Sigmoid colon (tissue), 4 donors: Measurements from ENCODE around the gene ATG14.

ENCODE experiments used
- CTCF ChIP-seq, 4 experiments: fragments of 450-650 bp in 3 of 4; fragments of 200-600 bp in 1 of 4; IDR thresholded peaks; one replicate each; pipeline ENCODE4 v1.5.1; 2016 to 2019; ENCODE audit warnings: antibody characterized with exemption in 4 of 4, mild to moderate bottlenecking in 3 of 4, moderate library complexity in 2 of 4
- EP300 ChIP-seq, 4 donors: sonication (generic); formaldehyde crosslinking; IDR thresholded peaks; one replicate each; pipeline ENCODE4 v1.6.1; 2017; ENCODE audit warnings: antibody characterized with exemption in 4 of 4
- POLR2A ChIP-seq, 2 donors: fragments of 450-650 bp; IDR thresholded peaks; one replicate each; pipeline ENCODE4 v1.6.1; 2016; ENCODE audit warnings: antibody characterized with exemption in 2 of 2, mild to moderate bottlenecking in 2 of 2, moderate library complexity in 2 of 2
- POLR2AphosphoS5 ChIP-seq, 4 donors: sonication (generic); formaldehyde crosslinking; IDR thresholded peaks; one replicate each; pipeline ENCODE4 v1.6.1; 2017; ENCODE audit warnings: antibody characterized with exemption in 4 of 4

GRCh38 chr14:55454264-55455002 is 42.8 kb upstream of the ATG14 start:
- TF ChIP-seq CTCF (IDR thresholded peaks at IDR 0.05) (no peak), POLR2A (IDR thresholded peaks at IDR 0.05) (no peak), POLR2AphosphoS5 (IDR thresholded peaks at IDR 0.05) (no peak), EP300 (IDR thresholded peaks at IDR 0.05) (no peak)
